ENCODE data around the gene FAM168A.

GRCh38 chr11:73565804-73566203, 32.1 kb downstream of the FAM168A start:
- TF ChIP-seq CTCF (IDR thresholded peaks at IDR 0.05; ENCODE audit: poor library complexity) (no peak), EZH2 (IDR thresholded peaks at IDR 0.05; ENCODE audit: borderline replicate concordance) (no peak), EZH2phosphoT487 (IDR thresholded peaks at IDR 0.05; ENCODE audit: low read depth, severe bottlenecking, unreplicated experiment) (no peak)
